BJ (cell line): ENCODE data around the gene VWA2. TPM values are rescaled to one million over a fixed set of nuclear protein-coding genes. Genes with fewer than 3 reads are reported as not detected.

Source experiments
- CTCF ChIA-PET: fragments of 350-600 bp; formaldehyde crosslinking; extraction: SDS; loops from one replicate; lab custom pipeline; 2021; ENCODE audit warnings: antibody characterized with exemption, inconsistent platforms; lab: Yijun Ruan, JAX
- POLR2A ChIA-PET: fragments of 300-600 bp; sonication (Branson Sonifier 250); formaldehyde crosslinking; extraction: SDS; loops from one replicate; lab custom pipeline; 2021; ENCODE audit warnings: antibody characterized with exemption; lab: Charles Lee
- DNase-seq: peaks from one replicate; pipeline ENCODE4 v3.0.0-alpha.2; 2011; ENCODE audit warnings: low read depth
- H3K27me3 ChIP-seq: 2 replicates; pipeline ENCODE4 v1.6.0; 2011; ENCODE audit warnings: low read length; ENCODE audit not compliant: control insufficient read depth, insufficient read depth
- H3K36me3 ChIP-seq: 2 replicates; pipeline ENCODE4 v1.5.1; 2011; ENCODE audit warnings: low read length; ENCODE audit not compliant: control insufficient read depth, insufficient read depth
- H3K4me3 ChIP-seq: 2 replicates; pipeline ENCODE4 v1.5.1; 2011; ENCODE audit warnings: low read depth, mild to moderate bottlenecking, control low read depth, low read length
- polyA plus RNA-seq: library from polyadenylated mRNA; depleted of rRNA; stranded (reverse); fragments of >200 nt; gene quantifications from 2 replicates; pipeline ENCODE4 v1.2.3, GENCODE V29; 2011
- TF ChIP-seq, protein P1 (sequence below): IDR thresholded peaks from 2 replicates; pipeline ENCODE4 v1.5.1; 2011; ENCODE audit warnings: low read depth, mild to moderate bottlenecking, control low read depth, inconsistent platforms, low read length, moderate library complexity; ENCODE audit not compliant: insufficient read depth

VWA2 gene
- polyA plus RNA-seq, 1 experiment: 0.07 TPM

- DNase-seq: no peak
- ChIA-PET CTCF (interaction anchor here (0.8 kb wide), 1 partner anchor 16 kb away, joined by 3 read pairs; no protein-coding TSS in a partner anchor), POLR2A (interaction anchor here (0.5 kb wide), 1 partner anchor 61 kb away, joined by 4 read pairs; no protein-coding TSS in a partner anchor)
- Histone ChIP-seq H3K4me3 (no peak overlapping the region), H3K27me3 (peaks cover 2% of the 10 kb centered on the region; the same call in 1 of the 2 replicates), H3K36me3 (no peaks in the 10 kb centered on the region)
- TF ChIP-seq, protein P1, sequence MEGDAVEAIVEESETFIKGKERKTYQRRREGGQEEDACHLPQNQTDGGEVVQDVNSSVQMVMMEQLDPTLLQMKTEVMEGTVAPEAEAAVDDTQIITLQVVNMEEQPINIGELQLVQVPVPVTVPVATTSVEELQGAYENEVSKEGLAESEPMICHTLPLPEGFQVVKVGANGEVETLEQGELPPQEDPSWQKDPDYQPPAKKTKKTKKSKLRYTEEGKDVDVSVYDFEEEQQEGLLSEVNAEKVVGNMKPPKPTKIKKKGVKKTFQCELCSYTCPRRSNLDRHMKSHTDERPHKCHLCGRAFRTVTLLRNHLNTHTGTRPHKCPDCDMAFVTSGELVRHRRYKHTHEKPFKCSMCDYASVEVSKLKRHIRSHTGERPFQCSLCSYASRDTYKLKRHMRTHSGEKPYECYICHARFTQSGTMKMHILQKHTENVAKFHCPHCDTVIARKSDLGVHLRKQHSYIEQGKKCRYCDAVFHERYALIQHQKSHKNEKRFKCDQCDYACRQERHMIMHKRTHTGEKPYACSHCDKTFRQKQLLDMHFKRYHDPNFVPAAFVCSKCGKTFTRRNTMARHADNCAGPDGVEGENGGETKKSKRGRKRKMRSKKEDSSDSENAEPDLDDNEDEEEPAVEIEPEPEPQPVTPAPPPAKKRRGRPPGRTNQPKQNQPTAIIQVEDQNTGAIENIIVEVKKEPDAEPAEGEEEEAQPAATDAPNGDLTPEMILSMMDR: no peak
These were observed 80.6 kb downstream of the VWA2 start for GRCh38 chr10:114319406-114320248.

- CTCF ChIA-PET: interaction anchor here (0.8 kb wide), 1 partner anchor 17 kb away, joined by 3 read pairs; no protein-coding TSS in a partner anchor
- TF ChIP-seq, protein P1: no peak
- Histone ChIP-seq H3K4me3 (no peak overlapping the region), H3K36me3 (no peaks in the 10 kb centered on the region), H3K27me3 (peaks cover 2% of the 10 kb centered on the region; the same call in 1 of the 2 replicates)
- POLR2A ChIA-PET: interaction anchor here (0.5 kb wide), 1 partner anchor 62 kb away, joined by 4 read pairs; no protein-coding TSS in a partner anchor
- DNase-seq: no peak
These were observed 81.4 kb downstream of the VWA2 start for GRCh38 chr10:114320249-114321116.

GRCh38 chr10:114322344-114322743 lies 83.3 kb downstream of the VWA2 start:
- POLR2A ChIA-PET: no interaction called here
- TF ChIP-seq, protein P1: no peak
- Histone ChIP-seq H3K27me3 (peaks cover 2% of the 10 kb centered on the region; the same call in 1 of the 2 replicates), H3K36me3 (no peaks in the 10 kb centered on the region), H3K4me3 (no peak overlapping the region)
- no peak for DNase-seq
- CTCF ChIA-PET: interaction anchor here (1.9 kb wide), 1 partner anchor 226 kb away, joined by 4 read pairs; no protein-coding TSS in a partner anchor

GRCh38 chr10:114323023-114323422 lies 84.0 kb downstream of the VWA2 start:
- H3K36me3 ChIP-seq: no peaks in the 10 kb centered on the region
- CTCF ChIA-PET: interaction anchor here (1.4 to 1.9 kb wide), 3 partner anchors 15 to 226 kb away, joined by 3 to 4 read pairs (median 4); no protein-coding TSS in a partner anchor
- no peak for DNase-seq
- H3K4me3 ChIP-seq: no peak overlapping the region
- POLR2A ChIA-PET: no interaction called here
- TF ChIP-seq, protein P1: no peak
- H3K27me3 ChIP-seq: peaks cover 2% of the 10 kb centered on the region; the same call in 1 of the 2 replicates
